ENCODE results near the gene SLC6A4. TPM values are rescaled to one million over a fixed set of nuclear protein-coding genes. Genes with fewer than 3 reads are reported as not detected.

Gene SLC6A4
- total RNA-seq, 4 donors from 2014 or later: 10.7 to 156 (median 109) TPM

GRCh38 chr17:30165147-30165546, 70.3 kb downstream of the SLC6A4 start:
- TF ChIP-seq POLR2A (IDR thresholded peaks at IDR 0.05) (no peak), CTCF (IDR thresholded peaks at IDR 0.05) (no peak)
- H3K9me3 ChIP-seq: no peaks in the 10 kb centered on the region
- no peak for DNase-seq
- H3K4me3 ChIP-seq: no peak overlapping the region
- peaks cover 0 to 8% (median 0%) of the 10 kb centered on the region in 3 donors for H3K36me3 ChIP-seq
- H3K27me3 ChIP-seq: no peaks in the 10 kb centered on the region
- no peaks in the 10 kb centered on the region for H3K4me1 ChIP-seq
- H3K27ac ChIP-seq: no peak overlapping the region

GRCh38 chr17:30164531-30164930, 71.0 kb downstream of the SLC6A4 start:
- Histone ChIP-seq H3K9me3 (no peaks in the 10 kb centered on the region), H3K4me3 (no peak overlapping the region), H3K27ac (no peak overlapping the region), H3K27me3 (no peaks in the 10 kb centered on the region), H3K36me3 (peaks cover 0 to 8% (median 0%) of the 10 kb centered on the region in 3 donors), H3K4me1 (no peaks in the 10 kb centered on the region)
- DNase-seq: no peak
- TF ChIP-seq CTCF (IDR thresholded peaks at IDR 0.05): no peak
- no peak for TF ChIP-seq POLR2A (IDR thresholded peaks at IDR 0.05)

GRCh38 chr17:30161601-30162000, 73.9 kb downstream of the SLC6A4 start:
- no peaks in the 10 kb centered on the region for H3K4me1 ChIP-seq
- no peak for DNase-seq
- H3K4me3 ChIP-seq: no peak overlapping the region
- H3K27ac ChIP-seq: no peak overlapping the region
- no peaks in the 10 kb centered on the region for H3K27me3 ChIP-seq
- peaks cover 0 to 8% (median 0%) of the 10 kb centered on the region in 3 donors for H3K36me3 ChIP-seq
- H3K9me3 ChIP-seq: no peaks in the 10 kb centered on the region
- no peak for TF ChIP-seq CTCF (IDR thresholded peaks at IDR 0.05)

- no peak for DNase-seq
- Histone ChIP-seq H3K27ac (no peak overlapping the region), H3K27me3 (no peaks in the 10 kb centered on the region), H3K9me3 (no peaks in the 10 kb centered on the region), H3K4me1 (no peaks in the 10 kb centered on the region), H3K36me3 (peaks cover 0 to 8% (median 0%) of the 10 kb centered on the region in 3 donors), H3K4me3 (no peak overlapping the region)
- TF ChIP-seq CTCF (IDR thresholded peaks at IDR 0.05) (no peak), POLR2A (IDR thresholded peaks at IDR 0.05) (no peak)
Observed at GRCh38 chr17:30160419-30161172, 74.9 kb downstream of the SLC6A4 start.

GRCh38 chr17:30158896-30159625, 76.4 kb downstream of the SLC6A4 start:
- H3K27ac ChIP-seq: no peak overlapping the region
- H3K4me1 ChIP-seq: no peaks in the 10 kb centered on the region
- DNase-seq: no peak
- no peaks in the 10 kb centered on the region for H3K27me3 ChIP-seq
- peaks cover 0 to 8% (median 0%) of the 10 kb centered on the region in 3 donors for H3K36me3 ChIP-seq
- TF ChIP-seq CTCF (IDR thresholded peaks at IDR 0.05): no peak
- TF ChIP-seq POLR2A (IDR thresholded peaks at IDR 0.05): no peak
- no peaks in the 10 kb centered on the region for H3K9me3 ChIP-seq
- no peak overlapping the region for H3K4me3 ChIP-seq
